DOHH2 (cell line): Measurements from ENCODE around the gene RPL18.
"Not testable (repeated sequence)": the region's sequence is repeated elsewhere in the genome, so short reads cannot be mapped to it uniquely, and the experiment has no call there.

Experiments
- H3F3A ChIP-seq: fragments of 200-600 bp; sonication (generic), shearing (Covaris generic); 2 replicates; pipeline ENCODE4 v1.6.0; 2016; ENCODE audit warnings: antibody characterized with exemption, mild to moderate bottlenecking; ENCODE audit not compliant: control insufficient read depth, insufficient read depth
- H3K27ac ChIP-seq: fragments of 200-600 bp; sonication (generic); 2 replicates; pipeline ENCODE4 v1.5.1; 2014; ENCODE audit warnings: low read depth, mild to moderate bottlenecking, low read length, moderate library complexity
- H3K27me3 ChIP-seq: fragments of 200-600 bp; sonication (generic); 2 replicates; pipeline ENCODE4 v1.6.1; 2014; ENCODE audit warnings: mild to moderate bottlenecking, low read length, mixed read lengths; ENCODE audit not compliant: control insufficient read depth
- H3K36me3 ChIP-seq: fragments of 200-600 bp; sonication (generic); 2 replicates; pipeline ENCODE4 v1.6.1; 2014; ENCODE audit warnings: mild to moderate bottlenecking, low read length, moderate library complexity, mixed read lengths; ENCODE audit not compliant: control insufficient read depth
- H3K4me1 ChIP-seq: fragments of 200-600 bp; sonication (generic); 2 replicates; pipeline ENCODE4 v1.6.1; 2014; ENCODE audit warnings: mild to moderate bottlenecking, low read length, mixed read lengths; ENCODE audit not compliant: control insufficient read depth
- H3K4me2 ChIP-seq: fragments of 200-600 bp; sonication (generic); 2 replicates; pipeline ENCODE4 v1.6.0; 2014; ENCODE audit warnings: mild to moderate bottlenecking, low read length, moderate library complexity
- H3K4me3 ChIP-seq: fragments of 200-600 bp; sonication (generic); 2 replicates; pipeline ENCODE4 v1.5.1; 2014; ENCODE audit warnings: mild to moderate bottlenecking, low read length, mixed read lengths
- H3K79me2 ChIP-seq: fragments of 200-600 bp; sonication (generic); 2 replicates; pipeline ENCODE4 v1.6.1; 2014; ENCODE audit warnings: mild to moderate bottlenecking, low read length, mixed read lengths; ENCODE audit not compliant: control insufficient read depth
- H3K9me2 ChIP-seq: fragments of 200-600 bp; sonication (generic); replicated peaks from 2 replicates; pipeline ENCODE4 v1.6.1; 2014; ENCODE audit warnings: mild to moderate bottlenecking, low read length, mixed read lengths; ENCODE audit not compliant: control insufficient read depth
- H3K9me3 ChIP-seq: fragments of 200-600 bp; sonication (generic); 2 replicates; pipeline ENCODE4 v1.6.1; 2014; ENCODE audit warnings: antibody characterized with exemption, low read length, mixed read lengths; ENCODE audit not compliant: control insufficient read depth, insufficient read depth
- H4K20me1 ChIP-seq: fragments of 200-600 bp; sonication (generic); 2 replicates; pipeline ENCODE4 v1.6.0; 2014; ENCODE audit warnings: low read depth, mild to moderate bottlenecking, antibody characterized with exemption, low read length, moderate library complexity; ENCODE audit not compliant: control insufficient read depth, insufficient read depth
- EZH2phosphoT487 ChIP-seq: fragments of 200-600 bp; sonication (generic); IDR thresholded peaks from 2 replicates; pipeline ENCODE4 v1.6.1; 2017; ENCODE audit warnings: borderline replicate concordance, mild to moderate bottlenecking, antibody characterized with exemption, low read length, moderate library complexity, mixed read lengths
- TF ChIP-seq, protein P1 (sequence below): fragments of 200-600 bp; sonication (generic); IDR thresholded peaks from one replicate; pipeline ENCODE4 v1.5.1; 2014; ENCODE audit warnings: antibody characterized with exemption, mild to moderate bottlenecking, low read depth, low read length; ENCODE audit not compliant: poor library complexity, severe bottlenecking

RPL18 gene

DNA sequence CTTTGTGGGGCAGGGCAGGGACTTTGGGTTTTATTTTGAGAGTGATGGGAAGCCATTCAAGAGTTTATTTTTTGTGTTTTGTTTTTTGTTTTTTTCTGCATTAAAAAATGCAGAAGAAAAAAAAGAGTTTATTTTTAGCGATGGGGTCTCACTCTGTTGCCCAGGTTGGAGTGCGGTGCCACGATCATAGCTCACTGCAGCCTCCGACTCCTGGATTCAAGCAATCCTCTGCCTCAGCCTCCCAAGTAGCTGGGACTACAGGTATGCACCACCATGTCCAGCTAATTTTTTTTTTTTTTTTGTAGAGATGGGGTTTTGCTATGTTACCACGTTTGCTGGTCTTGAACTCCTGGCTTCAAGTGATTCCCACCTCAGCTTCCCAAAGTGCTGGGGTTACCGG, 39.5 kb upstream of the RPL18 start:
- H3K27ac ChIP-seq: no peak overlapping the region
- no peak overlapping the region for H3K4me3 ChIP-seq
- no peak for TF ChIP-seq EZH2phosphoT487
- TF ChIP-seq, protein P1, sequence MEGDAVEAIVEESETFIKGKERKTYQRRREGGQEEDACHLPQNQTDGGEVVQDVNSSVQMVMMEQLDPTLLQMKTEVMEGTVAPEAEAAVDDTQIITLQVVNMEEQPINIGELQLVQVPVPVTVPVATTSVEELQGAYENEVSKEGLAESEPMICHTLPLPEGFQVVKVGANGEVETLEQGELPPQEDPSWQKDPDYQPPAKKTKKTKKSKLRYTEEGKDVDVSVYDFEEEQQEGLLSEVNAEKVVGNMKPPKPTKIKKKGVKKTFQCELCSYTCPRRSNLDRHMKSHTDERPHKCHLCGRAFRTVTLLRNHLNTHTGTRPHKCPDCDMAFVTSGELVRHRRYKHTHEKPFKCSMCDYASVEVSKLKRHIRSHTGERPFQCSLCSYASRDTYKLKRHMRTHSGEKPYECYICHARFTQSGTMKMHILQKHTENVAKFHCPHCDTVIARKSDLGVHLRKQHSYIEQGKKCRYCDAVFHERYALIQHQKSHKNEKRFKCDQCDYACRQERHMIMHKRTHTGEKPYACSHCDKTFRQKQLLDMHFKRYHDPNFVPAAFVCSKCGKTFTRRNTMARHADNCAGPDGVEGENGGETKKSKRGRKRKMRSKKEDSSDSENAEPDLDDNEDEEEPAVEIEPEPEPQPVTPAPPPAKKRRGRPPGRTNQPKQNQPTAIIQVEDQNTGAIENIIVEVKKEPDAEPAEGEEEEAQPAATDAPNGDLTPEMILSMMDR: no peak
- H3K9me3 ChIP-seq: no peaks in the 10 kb centered on the region
- no peaks in the 10 kb centered on the region for H4K20me1 ChIP-seq
- H3F3A ChIP-seq: 0 out of 2 replicates have a peak, but pooled peaks cover 2% of the 10 kb centered on the region
- H3K4me1 ChIP-seq: peaks cover 23% of the 10 kb centered on the region
- H3K27me3 ChIP-seq: no peaks in the 10 kb centered on the region
- no peaks in the 10 kb centered on the region for H3K9me2 ChIP-seq
- H3K4me2 ChIP-seq: no peak overlapping the region
- no peaks in the 10 kb centered on the region for H3K79me2 ChIP-seq
- H3K36me3 ChIP-seq: no peaks in the 10 kb centered on the region

DNA sequence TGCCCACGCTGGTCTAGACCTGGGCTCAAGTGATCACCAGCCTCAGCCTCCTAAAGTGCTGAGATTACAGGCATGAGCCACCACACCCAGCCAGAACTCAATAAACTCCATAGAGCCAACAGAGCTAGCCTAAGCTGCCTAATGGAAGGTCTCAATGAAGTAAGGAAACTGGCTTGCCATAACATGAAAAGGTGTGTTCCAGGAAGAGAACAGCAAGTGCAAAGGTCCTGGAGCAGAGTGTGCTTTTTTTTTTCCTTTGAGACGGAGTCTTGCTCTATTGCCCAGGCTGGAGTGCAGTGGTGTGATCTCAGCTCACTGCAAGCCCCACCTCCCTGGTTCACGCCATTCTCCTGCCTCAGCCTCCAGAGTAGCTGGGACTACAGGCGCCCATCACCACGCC, 38.9 kb upstream of the RPL18 start:
- H3K79me2 ChIP-seq, H3K4me2 ChIP-seq, H3K4me3 ChIP-seq, H3K9me2 ChIP-seq, H3K27me3 ChIP-seq, H3K36me3 ChIP-seq, H3F3A ChIP-seq, H3K9me3 ChIP-seq, H4K20me1 ChIP-seq, H3K27ac ChIP-seq: not testable (repeated sequence)
- H3K4me1 ChIP-seq: peaks cover 26% of the 10 kb centered on the region

DNA sequence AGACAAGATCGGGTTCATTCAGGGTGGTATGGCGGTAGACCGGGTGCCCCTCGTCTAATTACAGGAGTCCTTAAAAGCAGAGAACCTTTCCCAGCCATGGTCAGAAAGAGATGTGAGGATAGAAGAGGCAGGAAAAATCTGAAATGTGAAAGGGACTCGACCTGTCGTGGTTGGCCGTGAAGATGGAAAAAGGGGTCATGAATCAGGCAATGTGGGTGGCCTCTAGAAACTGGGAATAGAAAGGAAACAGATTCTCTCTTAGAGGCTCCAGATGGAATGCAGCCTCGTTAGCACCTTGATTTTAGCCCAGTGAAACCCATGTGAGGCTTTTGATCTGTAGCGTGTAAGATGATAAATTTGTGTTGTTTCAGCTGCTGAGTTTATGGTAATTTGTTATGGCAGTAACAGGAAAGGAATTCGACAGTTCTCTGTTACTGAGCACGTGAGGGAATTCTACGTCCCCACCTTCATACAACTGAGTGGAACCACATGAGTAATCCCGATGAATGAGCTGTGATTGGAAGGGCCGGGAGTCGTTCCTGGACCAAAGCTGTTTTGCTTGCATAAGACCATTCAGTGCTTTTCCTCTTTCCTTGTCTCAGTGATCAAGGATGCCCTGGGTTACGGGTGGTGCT, 38.0 kb upstream of the RPL18 start:
- no peaks in the 10 kb centered on the region for H4K20me1 ChIP-seq
- no peak overlapping the region for H3K4me2 ChIP-seq
- no peaks in the 10 kb centered on the region for H3K9me2 ChIP-seq
- H3K9me3 ChIP-seq: no peaks in the 10 kb centered on the region
- H3F3A ChIP-seq: 0 out of 2 replicates have a peak, but pooled peaks cover 2% of the 10 kb centered on the region
- no peak overlapping the region for H3K27ac ChIP-seq
- H3K79me2 ChIP-seq: no peaks in the 10 kb centered on the region
- H3K4me3 ChIP-seq: no peak overlapping the region
- H3K36me3 ChIP-seq: no peaks in the 10 kb centered on the region
- TF ChIP-seq, protein P1: no peak
- no peak for TF ChIP-seq EZH2phosphoT487
- peaks cover 33% of the 10 kb centered on the region for H3K4me1 ChIP-seq
- H3K27me3 ChIP-seq: no peaks in the 10 kb centered on the region

DNA sequence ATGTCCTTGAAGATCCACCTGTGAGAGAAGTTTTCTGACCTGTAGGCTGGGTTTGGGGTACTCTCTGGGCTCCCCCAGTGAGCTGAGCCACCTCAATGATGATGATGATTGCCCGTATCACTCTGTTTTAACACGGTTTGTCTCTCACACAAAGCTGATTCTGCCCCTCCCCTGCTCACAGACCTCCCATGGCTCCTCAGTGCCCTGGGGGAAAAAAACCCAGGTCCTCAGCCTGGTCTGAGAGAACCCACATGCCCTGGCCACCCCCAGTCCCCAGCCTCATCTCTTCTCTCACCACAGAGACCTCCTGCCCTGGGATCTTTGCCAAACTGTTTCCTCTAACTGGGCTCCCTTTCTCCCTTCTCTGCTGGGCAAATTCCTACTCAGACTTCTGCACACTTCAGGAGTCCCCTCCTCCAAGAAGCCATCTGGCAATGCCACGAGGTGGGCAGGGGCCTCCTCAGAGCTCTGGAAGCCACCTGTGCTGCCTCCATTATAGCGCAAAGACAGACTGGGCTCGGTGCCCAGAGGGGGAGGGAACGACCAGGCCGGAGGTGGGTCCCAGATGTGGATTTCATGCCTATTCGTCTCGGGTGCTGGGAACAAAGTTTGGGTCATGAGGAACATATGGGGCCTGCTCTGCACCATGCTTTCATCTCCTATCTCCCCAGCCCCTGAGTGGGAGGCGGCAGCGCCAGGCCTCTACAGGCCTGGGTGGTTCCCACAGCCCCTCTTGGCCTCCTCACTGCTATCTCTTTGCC, 35.5 kb upstream of the RPL18 start:
- H3K27ac ChIP-seq: no peak overlapping the region
- no peak overlapping the region for H3K4me3 ChIP-seq
- peaks cover 10% of the 10 kb centered on the region for H3F3A ChIP-seq
- no peaks in the 10 kb centered on the region for H3K27me3 ChIP-seq
- H3K79me2 ChIP-seq: no peaks in the 10 kb centered on the region
- no peaks in the 10 kb centered on the region for H3K36me3 ChIP-seq
- no peak overlapping the region for H3K4me2 ChIP-seq
- TF ChIP-seq EZH2phosphoT487: no peak
- TF ChIP-seq, protein P1: no peak
- no peaks in the 10 kb centered on the region for H4K20me1 ChIP-seq
- no peaks in the 10 kb centered on the region for H3K9me3 ChIP-seq
- H3K9me2 ChIP-seq: no peaks in the 10 kb centered on the region
- H3K4me1 ChIP-seq: peaks cover 37% of the 10 kb centered on the region
